Activated CD8-positive, alpha-beta memory T cell treated with anti-CD3 and anti-CD28 coated beads for 24 hours (primary cell): Measurements from ENCODE around the gene TSEN34.

ENCODE experiments used
- DNase-seq: peaks from one replicate; pipeline ENCODE4 v3.0.0-alpha.2; 2020

The TSEN34 gene

GRCh38 chr19:54191011-54191810, at the start of gene TSEN34:
Gene TSEN34 (plus strand): TSS chr19:54191308. CDS start chr19:54191365, 57 bp downstream.
- DNase-seq: peak; percentile 98

GRCh38 chr19:54141356-54141755, 49.8 kb upstream of the TSEN34 start:
- DNase-seq: no peak

DNA sequence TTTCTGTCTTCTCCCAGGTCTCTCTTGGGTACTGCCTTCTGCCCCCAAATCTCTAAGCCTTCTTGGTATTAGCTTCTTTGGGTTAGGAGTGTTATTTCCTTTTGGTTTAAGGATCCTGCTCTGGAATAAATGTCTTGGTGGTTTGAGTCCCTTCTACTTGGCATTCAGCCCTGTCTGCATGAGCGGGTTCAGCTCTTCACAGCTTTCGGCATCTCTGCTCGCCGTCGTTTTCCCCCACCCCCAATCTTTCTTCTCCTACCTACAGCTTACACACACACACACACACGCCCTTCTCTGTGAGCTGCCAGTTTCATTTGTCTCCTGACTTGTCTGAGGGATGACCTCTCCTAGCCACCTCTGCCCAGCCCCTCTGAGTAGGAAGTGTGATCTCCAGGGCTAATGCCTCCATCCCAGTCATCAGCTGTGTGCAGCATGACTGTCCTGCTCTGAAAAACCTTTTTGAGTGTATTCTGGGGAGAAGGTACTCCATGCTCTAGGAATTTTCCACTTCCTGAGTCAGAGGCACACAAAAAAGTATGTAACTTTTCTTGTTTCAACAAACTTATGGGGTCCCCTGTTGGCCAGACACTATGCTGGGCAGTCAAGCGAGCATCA, 48.8 kb upstream of the TSEN34 start:
- DNase-seq: no peak

DNA sequence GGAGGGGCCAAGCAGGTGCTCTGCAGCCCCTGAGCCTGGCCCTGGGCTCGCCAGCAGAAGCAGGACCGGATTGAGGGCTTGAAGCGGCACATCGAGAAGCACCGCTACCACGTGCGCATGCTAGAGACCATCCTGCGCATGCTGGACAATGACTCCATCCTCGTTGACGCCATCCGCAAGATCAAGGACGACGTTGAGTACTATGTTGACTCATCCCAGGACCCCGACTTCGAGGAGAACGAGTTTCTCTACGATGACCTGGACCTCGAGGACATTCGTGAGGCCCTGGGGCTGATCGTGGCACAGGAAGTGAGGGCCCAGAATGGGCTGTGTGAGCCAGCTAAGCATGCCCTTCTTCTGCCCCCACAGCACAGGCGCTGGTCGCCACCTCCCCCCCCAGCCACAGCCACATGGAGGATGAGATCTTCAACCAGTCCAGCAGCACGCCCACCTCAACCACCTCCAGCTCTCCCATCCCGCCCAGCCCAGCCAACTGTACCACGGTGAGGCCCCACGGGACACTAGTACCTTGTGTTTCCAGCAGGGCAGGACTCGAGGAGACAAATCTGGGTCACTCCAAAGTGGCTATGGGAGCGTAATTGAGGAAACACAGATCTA, 45.5 kb upstream of the TSEN34 start:
- no peak for DNase-seq

GRCh38 chr19:54147676-54148075, 43.4 kb upstream of the TSEN34 start:
- no peak for DNase-seq

DNA sequence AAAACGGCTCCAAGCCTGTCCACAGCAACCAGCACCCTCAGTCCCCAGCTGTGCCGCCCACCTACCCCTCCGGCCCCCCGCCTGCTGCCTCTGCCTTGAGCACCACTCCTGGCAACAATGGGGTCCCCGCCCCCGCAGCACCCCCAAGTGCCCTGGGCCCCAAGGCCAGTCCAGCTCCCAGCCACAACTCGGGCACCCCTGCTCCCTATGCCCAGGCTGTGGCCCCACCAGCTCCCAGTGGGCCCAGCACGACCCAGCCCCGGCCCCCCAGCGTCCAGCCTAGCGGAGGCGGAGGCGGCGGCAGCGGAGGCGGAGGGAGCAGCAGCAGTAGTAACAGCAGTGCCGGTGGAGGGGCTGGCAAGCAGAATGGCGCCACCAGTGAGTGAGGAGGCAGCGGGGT, 43.0 kb upstream of the TSEN34 start:
- DNase-seq: no peak

DNA sequence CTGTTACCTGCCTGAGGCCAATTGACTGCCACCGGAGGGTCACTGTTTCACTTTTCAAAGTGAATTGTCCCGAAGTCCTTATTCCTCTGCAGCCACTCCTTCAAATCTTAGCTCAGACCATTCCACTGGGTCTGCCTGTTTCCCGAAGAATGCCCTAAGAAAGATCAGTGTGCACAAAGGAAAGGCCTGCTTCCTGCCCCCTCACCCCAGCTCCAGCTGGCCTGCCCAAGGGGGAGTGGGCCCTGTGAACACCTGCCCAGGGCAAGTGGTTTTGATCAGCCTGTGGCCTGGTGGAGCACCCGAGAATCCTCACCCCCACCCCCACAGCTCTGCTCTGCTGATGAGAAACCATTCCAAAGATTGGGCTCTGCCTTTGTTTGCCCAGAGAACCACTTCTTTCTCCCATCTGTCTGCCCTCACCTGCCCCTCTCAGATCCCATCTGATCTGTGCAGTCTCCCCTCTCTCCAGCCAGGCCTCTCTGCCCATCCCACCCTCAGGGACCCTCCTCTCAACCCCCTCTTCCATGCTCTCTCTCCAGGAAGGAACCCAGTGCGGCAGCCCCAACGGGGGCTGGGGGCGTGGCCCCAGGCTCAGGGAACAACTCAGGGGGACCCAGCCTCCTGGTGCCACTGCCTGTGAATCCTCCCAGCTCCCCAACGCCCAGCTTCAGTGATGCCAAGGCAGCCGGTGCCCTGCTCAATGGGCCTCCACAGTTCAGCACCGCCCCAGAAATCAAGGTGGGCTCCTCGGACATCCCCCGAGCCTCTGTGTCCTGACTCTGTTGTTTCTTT, 41.9 kb upstream of the TSEN34 start:
- no peak for DNase-seq

- no peak for DNase-seq
Observed at GRCh38 chr19:54151362-54152035, 39.6 kb upstream of the TSEN34 start.

DNA sequence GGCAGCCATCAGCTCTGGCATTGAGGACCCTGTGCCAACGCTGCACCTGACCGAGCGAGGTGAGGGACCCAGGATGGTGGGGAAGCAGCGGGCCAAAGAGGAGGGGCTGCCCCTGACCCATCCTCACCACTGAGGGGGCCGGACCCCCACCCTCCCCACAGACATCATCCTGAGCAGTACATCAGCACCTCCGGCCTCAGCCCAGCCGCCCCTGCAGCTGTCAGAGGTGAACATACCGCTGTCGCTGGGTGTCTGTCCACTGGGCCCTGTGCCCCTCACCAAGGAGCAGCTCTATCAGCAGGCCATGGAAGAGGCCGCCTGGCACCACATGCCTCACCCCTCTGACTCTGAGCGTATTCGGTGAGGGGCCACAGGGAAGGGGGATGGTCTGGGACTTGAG, 38.8 kb upstream of the TSEN34 start:
- DNase-seq: no peak

DNA sequence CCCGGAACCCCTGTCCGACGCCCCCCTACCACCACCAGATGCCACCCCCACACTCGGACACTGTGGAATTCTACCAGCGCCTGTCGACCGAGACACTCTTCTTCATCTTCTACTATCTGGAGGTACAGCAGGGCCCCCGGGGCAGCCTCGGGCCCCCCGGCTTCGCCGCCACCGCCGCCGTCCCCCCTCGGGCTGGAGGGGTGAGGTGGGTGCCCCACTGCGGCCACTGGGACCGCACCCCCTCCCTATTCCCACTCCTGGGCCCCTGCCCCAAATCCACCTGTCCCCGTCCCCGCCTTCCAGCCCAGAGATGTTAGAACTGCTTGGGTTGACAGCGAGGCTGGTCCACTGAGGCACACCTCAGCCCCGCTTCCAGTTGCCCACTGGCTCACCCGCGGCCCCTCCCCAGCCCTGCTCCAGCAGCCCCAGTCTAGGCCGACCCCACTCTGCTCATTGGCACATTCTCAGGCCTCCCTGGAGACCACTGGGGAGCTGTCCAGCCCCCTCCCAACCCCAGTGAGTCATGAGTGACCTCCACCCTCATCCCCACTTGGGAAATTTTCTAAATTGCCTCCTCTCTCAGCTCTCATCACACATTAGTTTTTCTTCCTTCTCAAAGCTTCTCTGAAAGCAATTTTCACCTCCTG, 38.1 kb upstream of the TSEN34 start:
- no peak for DNase-seq

DNA sequence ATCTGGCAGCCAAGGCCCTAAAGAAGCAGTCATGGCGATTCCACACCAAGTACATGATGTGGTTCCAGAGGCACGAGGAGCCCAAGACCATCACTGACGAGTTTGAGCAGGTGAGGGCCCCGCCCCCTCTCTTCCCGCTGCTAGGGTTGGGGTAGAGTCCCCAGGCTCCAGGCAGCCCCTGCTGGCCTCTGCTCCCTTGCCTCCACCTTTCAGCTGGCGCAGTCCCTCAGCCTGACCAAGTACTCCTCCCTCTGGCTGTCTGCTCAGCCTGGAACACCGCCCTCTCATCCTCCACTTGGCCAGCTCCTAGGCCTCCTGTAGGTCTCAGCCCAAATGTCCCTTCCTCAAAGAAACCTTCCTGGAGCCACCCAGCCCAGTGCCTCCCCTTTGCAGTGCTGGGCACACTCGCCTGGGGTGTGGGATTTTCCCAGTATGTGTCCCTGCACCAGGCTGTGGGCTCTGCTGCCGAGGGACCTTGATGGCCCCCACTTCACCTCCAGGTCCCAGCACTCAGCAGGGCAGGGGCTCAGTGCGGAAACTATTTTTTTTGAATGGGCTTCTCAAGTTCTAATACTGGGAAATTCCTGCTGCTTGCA, 37.3 kb upstream of the TSEN34 start:
- no peak for DNase-seq

DNA sequence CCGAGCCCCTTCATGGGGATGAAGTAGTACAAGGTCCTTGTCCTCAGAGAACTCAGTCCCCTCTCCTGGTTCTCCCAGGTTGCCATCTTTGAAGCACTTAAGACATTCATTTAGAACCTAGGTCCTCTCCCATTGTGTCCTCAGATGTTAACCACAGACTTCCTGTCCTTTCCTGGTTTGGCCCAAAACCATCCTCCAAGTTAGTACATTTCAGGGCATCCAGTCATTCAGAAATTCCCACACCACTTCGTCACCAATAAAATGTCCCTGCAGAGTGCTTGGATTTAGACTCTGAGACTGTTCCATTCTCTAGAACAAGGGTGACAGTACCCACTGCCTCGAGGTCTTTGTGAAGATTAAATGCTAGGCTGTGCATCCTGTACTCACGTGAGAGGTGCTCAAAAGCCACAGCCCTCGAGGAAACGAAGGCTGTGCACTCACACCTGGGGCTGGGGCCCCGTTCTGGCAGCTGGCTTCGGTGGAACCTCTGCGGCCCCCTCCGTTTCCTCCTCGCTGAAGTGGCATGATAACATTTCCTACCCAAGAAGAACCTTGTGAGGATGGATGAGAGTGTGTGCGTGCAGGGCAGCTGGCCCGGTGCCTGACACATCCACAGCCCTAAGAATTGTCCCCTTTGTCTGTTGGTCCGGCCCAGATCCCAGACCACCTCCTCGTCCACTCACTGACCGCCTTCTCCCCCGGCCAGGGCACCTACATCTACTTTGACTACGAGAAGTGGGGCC, 36.3 kb upstream of the TSEN34 start:
- DNase-seq: no peak

GRCh38 chr19:54155694-54156093, 35.4 kb upstream of the TSEN34 start:
- no peak for DNase-seq

- DNase-seq: no peak
Observed at GRCh38 chr19:54156490-54156889, 34.6 kb upstream of the TSEN34 start.

DNA sequence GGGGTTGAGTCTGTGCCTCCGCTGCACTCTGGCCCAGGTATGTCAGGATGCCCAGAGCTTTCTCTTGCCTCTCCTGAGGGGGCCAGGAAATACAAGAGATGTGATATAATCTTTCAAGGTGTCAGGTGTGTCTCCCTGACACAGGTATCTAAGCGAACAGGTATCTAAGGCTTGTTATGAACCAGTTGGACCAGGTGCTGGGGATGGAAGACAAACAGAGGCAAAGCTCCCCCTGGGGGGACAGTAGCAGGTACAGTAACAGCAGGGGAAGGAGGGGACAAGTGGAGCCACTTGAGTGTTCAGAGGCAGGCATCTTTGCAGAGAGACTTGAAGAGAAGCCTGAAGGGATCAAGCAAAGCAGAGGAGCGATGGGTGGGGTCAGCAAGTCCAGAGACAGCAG, 34.2 kb upstream of the TSEN34 start:
- no peak for DNase-seq

GRCh38 chr19:54158812-54159351, 32.2 kb upstream of the TSEN34 start:
- peak; percentile 73 for DNase-seq

DNA sequence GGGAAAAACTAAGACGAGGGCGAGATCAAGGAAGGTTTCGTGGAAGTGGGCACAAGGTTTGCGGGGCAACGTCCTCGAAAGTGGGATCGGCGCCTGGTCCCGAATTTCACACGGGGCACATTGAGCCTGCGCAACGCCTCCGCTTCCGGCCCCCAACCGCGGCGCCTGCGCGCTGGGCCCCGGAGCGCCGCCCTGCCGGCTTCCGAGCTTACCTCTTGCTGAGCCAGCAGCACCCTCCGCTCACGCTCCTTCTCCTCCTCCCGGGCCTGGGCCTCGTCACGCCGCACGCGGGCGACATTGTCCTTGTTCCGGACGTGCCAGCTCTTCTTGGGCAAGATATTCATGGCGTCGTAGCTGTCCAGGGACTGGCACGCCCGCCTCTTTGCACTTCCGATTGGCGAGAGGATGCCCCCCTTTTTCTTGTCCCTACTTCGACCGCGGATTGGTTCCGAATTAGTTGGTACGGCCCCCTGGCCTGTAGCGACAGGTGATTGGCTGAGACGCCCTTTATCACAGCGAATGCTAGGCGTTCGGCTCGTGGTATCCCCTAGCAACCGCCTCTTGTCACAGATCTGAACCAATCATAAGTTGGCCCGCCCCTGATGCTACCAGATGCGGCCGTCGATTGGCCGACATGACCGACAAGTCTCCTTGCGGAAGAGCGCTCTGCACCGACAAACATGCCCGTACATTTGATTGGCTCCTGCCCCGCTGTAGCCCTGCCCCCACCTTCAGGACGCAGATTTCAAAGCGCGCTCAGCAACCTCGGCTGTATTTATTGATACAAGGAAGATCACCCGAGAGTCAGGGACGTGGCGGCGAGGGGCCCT, 31.5 kb upstream of the TSEN34 start, which contains the start of gene LENG1:
TSS of gene LENG1 (minus strand) at position 370 of the 830 bp plus-strand sequence. CDS start at position 344, 26 bp downstream.
- peak; percentile 95 for DNase-seq

DNA sequence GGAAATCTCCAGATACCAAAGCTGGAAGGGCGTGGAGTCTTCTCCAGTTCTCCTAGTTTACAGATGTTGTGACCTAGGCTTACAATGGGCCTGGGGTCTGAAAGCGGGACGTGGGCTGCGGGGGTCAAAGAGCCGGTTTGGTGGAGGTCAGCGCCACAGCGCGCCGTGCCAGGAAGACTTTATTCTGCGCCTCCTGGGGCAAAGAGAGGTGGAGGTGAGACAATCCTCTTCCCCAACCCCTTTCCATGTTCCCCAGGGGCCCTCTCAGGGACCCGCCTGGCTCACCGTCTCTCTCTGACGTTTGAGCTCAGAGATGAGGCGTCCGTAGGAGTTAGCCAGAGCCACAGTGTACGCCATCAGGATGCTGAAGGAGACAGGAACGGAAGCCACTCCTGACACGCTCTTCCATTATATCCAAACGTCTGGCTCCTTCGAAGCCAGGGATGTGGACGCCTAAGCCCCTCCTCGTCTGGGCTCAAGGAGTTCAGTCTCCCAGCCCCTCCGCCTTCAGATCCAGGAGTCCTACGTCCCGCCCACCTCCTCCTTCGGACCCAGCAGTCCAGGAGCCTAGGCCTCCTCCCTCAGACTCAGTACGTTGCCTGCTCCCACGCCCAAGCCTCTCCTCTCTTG, 30.8 kb upstream of the TSEN34 start:
- DNase-seq: no peak

- no peak for DNase-seq
Observed at GRCh38 chr19:54160854-54161253, 30.3 kb upstream of the TSEN34 start.
